ENCODE measurements around the gene PTGDS.

DNA sequence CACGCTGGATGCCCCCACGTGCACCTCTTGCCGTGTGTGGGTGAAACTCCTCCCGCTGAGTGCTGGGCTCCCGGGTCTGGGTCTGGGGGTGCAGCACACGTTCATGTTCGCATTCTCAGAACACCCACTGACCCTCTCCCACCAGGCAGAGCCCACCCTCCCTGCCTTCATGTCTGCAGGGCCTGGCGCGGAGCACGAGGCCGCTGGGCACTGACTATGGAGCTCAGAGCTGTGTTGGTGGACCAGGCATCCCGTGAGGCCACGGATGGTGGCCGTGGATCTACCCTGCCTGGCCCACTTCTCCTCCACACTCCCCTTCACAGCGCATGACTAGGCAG is 16.4 kb upstream of the PTGDS start:
- TF ChIP-seq POLR2A (IDR thresholded peaks at IDR 0.05) (no peak), EP300 (IDR thresholded peaks at IDR 0.05) (no peak), POLR2AphosphoS5 (IDR thresholded peaks at IDR 0.05) (no peak)
- TF ChIP-seq, protein P1, sequence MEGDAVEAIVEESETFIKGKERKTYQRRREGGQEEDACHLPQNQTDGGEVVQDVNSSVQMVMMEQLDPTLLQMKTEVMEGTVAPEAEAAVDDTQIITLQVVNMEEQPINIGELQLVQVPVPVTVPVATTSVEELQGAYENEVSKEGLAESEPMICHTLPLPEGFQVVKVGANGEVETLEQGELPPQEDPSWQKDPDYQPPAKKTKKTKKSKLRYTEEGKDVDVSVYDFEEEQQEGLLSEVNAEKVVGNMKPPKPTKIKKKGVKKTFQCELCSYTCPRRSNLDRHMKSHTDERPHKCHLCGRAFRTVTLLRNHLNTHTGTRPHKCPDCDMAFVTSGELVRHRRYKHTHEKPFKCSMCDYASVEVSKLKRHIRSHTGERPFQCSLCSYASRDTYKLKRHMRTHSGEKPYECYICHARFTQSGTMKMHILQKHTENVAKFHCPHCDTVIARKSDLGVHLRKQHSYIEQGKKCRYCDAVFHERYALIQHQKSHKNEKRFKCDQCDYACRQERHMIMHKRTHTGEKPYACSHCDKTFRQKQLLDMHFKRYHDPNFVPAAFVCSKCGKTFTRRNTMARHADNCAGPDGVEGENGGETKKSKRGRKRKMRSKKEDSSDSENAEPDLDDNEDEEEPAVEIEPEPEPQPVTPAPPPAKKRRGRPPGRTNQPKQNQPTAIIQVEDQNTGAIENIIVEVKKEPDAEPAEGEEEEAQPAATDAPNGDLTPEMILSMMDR (IDR thresholded peaks at IDR 0.05): no peak

Data from suprapubic skin (tissue), 4 donors.